HG03025 (cell line): Measurements from ENCODE around the gene ARHGEF4.
A peak's percentile ranks its signal among the peaks of the same experiment; 100 is the strongest.
"Not testable (repeated sequence)": the region's sequence is repeated elsewhere in the genome, so short reads cannot be mapped to it uniquely, and the experiment has no call there.

ENCODE experiments used
- ATAC-seq: cut with Tn5 transposase; IDR thresholded peaks from one replicate; pipeline ENCODE4 v1.9.1; 2021; ENCODE audit warnings: mild to moderate bottlenecking, moderate library complexity; ENCODE audit not compliant: unreplicated experiment, low FRiP score

ARHGEF4 gene

GRCh38 chr2:131067465-131068125 is 230.9 kb downstream of the ARHGEF4 start:
- no peak for ATAC-seq

DNA sequence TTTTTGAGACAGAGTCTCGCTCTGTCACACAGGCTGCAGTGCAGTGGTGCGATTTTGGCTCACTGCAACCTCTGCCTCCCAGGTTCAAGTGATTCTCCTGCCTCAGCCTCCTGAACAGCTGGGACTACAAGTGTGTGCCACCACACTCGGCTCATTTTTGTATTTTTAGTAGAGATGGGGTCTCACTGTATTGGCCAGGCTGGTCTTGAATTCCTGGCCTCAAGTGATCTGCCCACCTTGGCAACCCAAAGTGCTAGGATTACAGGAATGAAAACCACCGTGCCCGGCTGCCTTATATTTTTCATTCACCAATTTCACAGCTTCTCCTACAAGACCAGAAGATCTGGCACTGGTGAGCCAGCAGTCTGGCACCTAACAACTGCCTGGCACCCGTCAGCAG is 231.5 kb downstream of the ARHGEF4 start:
- not testable (repeated sequence) for ATAC-seq

- not testable (repeated sequence) for ATAC-seq
Observed at GRCh38 chr2:131075578-131075977, 238.9 kb downstream of the ARHGEF4 start.

GRCh38 chr2:131076707-131077106 is 240.0 kb downstream of the ARHGEF4 start:
- ATAC-seq: no peak

DNA sequence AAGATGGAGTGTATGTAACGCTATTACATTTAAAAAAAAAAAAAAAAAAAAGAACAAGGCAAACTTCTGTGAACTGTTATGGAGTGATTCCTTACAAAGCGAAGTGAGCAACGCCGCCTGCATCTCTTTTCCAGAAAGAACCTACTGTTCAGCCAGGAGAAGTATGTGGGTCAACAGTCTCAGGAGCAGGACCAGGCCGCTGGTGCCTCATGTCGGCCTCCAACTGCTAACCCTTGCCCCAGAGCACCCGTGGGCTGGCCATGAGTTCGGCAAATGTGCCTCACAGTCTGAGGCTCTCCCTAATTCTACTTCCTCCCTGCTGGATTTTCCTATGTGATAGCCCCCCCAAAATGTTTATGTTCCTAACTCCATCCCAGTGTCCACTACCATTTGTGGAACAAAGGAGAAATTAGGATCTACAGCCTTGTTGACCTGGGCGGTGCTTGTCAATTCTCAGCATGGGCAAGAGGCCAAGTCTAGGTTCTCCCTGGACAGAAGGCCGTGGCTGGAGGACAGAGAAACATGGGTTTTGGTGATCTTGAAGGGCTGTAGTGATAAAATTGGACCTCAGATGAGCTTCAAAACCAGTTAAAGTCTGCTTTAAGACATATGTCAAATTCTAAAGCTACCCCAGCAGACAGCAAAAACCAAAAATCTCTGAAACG is 240.6 kb downstream of the ARHGEF4 start:
- ATAC-seq: no peak

GRCh38 chr2:131077966-131078365 is 241.3 kb downstream of the ARHGEF4 start:
- no peak for ATAC-seq

- not testable (repeated sequence) for ATAC-seq
Observed at GRCh38 chr2:131079931-131080330, 243.2 kb downstream of the ARHGEF4 start.

DNA sequence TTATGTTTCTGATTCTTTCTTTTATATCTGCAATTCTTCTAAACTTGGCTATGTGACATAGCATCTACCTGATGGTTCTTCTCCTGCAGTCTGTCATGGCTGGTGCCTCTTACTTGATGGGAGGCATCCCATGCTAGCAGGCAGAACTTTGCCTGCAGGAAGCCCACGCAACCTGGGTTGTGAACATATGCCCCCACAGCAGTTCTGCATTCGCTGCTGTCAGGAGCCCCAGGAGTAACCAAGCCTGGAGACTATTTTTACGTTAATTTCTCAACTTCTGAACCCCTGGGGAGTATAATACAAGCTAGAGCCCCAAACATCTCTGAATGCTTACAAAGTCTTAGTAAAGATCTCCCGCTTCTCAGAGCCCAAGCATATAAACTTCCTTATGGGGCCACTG is 244.5 kb downstream of the ARHGEF4 start:
- no peak for ATAC-seq

GRCh38 chr2:131085646-131086045 is 248.9 kb downstream of the ARHGEF4 start:
- no peak for ATAC-seq

DNA sequence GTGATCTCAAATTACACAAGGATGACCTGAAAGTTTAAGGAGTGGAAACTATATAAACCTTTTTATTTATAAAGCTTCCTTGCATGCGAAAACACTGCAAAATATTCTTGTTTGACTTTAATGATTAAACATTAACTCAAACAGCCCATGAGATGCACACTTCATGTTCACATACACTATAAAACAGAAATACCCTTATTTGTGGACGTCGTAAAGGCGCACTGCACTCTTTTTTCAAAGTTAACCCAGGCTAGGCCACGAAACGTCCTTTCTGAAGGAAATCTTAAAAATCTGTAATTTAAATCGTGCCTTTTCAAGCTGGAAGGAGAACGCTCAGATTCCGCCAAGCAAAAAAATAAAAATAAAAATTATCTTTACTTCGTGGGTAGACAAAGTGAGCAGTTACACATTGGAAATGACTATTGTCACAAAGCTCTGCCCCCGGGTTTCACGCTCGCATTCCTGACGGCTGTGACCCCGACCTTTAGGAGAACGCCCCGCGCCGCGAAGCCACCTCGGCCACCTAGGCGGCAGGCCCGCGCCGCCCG is 255.8 kb downstream of the ARHGEF4 start:
- ATAC-seq: no peak

DNA sequence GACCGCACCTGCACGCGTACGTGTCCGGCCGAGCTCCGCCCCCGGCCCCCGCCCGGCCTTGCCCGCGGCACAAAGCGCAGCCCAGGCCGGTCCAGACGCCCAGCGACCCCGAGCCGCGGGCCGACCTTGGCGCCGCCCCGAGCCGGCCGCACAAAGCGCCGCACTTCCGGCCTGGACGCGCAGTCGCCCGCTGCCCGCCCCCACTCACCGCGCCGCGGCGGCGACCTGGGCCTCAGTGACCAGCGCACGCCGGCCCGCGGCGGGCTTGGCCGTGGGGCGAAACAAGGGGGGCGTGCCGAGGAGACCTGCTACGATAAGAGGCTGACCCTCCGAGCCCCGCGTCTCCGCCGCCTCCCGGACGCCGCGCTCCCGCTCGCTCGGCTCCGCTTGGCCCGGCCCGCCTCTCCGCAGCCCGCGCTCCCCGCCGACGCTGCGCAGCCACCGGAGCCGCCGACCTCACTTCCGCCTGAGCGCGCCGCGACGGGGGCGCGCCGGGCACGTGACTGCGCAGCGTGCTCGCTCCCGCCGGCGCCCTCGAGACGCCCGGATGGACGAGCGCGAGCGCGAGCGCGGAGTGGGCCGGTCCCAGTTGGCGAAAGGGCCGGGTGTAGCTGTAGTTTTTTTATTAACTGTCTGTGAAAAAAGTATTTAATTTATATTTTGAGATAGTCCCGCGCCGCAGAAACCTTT is 256.4 kb downstream of the ARHGEF4 start, which contains the start of gene FAM168B:
Gene FAM168B (minus strand): TSS at position 455 of the 690 bp plus-strand sequence. CDS start 10,814 bp downstream, outside the sequence.
- ATAC-seq: peak; percentile 80

DNA sequence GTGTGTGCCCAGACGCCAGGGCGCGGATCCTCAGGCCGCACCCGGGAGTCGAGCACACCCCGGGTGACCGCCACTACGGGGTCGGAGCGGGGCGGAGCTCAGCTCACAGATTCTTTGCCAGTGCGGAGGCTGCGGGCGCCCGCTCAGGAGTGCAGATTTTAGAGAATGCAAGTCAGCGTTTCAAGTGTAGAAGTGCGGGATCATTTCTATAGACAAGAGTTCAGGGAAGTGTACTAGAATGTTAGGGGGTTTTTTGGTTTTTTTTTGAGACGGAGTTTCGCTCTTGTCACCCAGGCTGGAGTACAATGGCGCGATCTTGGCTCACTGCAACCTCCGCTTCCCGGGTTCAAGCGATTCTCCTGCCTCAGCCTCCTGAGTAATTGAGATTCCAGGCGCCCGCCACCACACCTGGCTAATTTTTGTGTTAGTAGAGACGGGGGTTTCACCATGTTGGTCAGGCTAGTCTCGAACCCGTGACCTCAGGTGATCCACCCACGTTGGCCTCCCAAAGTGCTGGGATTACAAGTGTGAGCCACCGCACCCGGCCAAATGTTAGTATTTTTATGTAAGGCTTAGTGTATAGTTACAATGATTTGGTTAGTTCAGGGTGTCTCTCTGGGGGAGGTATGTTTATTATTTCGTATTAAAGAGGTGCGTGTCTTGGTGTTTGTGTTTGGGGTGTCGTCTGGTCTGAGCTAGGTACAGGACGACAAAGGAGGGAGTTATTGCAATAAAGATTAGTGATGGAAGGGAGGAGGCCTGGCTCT is 257.2 kb downstream of the ARHGEF4 start:
- ATAC-seq: peak; percentile 72

DNA sequence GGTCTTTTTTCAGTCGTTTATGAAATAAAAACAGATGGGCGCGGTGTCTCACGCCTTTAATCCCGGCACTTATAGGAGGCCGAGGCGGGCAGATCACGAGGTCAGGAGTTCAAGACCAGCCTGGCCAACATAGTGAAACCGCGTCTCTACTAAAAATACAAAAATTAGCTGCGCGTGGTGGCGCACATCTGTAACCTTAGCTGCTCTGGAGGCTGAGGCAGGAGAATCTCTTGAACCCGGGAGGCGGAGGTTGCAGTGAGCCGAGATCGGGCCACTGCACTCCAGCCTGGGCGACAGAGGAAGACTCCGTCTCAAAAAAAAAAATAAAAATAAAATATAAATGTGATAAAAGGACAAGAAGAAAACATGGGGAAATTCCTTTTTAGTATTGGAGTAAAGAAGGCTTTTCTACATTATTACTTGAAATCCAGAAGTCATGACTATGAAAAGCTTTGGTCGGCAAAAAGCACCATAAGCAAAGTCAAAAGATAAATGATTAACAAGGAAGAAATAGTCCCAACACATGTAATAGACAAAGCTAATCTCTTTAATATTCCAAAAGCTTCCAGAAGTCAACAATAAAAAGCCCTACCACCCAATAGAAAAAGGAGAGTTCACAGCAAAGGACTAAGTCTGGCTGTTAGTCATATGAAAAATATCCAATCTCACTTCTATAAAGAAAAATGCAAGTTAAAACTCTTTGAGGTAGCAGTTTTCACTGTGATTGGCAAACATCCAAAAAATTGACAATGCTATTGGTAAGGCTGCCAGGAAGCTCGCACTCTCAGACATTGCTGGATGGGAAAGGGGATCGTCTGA is 258.0 kb downstream of the ARHGEF4 start:
- no peak for ATAC-seq
